ENCODE measurements around the gene ERF. TPM values are rescaled to one million over a fixed set of nuclear protein-coding genes. Genes with fewer than 3 reads are reported as not detected.

Gene ERF
- total RNA-seq, 1 donor from 2014 or later = 11.6 TPM

DNA sequence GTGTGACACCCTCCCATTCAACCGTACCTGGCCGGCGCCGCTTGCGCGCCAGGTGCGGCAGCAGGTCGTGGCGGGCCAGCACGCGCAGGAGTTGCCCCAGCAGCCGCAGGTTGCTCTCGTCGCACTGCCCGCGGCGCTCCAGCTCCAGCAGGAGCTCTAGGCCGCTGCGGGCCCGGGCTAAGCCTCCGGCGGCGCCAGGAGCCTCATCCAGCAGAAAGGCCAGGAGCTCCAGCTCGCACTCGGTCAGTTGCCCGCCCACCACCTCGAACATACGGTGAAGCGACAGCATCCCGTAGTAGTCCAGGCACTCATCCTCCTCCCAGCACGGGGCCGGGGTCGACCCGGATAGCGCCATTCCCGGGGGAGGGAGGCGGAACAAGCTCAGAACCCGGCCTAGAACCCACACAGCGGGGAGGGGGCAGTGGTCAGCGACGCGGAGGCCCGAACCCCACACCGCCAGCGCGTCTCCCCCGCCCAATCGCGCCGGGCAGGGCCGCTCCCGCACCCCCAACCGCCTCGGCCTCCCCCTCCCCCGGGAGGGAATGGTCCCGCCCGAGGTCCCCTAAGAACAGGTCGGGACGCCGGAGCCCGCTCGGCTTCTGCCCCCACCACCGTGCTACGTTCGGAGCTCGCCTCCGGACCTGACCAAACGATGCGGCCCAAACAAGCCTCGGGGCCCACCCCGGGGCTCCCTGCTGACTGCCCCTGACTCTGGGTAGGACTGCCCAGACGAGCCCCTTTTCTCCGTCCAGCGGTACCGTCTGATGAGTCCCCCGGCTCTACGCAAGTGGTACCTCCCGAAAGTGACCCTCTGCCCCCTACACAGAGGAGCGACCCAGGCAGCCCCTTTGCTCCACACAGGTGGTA is 38.0 kb downstream of the ERF start:
- DNase-seq (ENCODE audit: low read depth) (no peak), FAIRE-seq (no peak)
- H3K4me3 ChIP-seq (ENCODE audit: low read depth, low read length) = peak overlapping the region; percentile 86
- TF ChIP-seq, protein P1, sequence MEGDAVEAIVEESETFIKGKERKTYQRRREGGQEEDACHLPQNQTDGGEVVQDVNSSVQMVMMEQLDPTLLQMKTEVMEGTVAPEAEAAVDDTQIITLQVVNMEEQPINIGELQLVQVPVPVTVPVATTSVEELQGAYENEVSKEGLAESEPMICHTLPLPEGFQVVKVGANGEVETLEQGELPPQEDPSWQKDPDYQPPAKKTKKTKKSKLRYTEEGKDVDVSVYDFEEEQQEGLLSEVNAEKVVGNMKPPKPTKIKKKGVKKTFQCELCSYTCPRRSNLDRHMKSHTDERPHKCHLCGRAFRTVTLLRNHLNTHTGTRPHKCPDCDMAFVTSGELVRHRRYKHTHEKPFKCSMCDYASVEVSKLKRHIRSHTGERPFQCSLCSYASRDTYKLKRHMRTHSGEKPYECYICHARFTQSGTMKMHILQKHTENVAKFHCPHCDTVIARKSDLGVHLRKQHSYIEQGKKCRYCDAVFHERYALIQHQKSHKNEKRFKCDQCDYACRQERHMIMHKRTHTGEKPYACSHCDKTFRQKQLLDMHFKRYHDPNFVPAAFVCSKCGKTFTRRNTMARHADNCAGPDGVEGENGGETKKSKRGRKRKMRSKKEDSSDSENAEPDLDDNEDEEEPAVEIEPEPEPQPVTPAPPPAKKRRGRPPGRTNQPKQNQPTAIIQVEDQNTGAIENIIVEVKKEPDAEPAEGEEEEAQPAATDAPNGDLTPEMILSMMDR (IDR thresholded peaks at IDR 0.05; ENCODE audit: insufficient read depth, low read length, severe bottlenecking) = no peak
- H3K27me3 ChIP-seq (ENCODE audit: control insufficient read depth, insufficient read depth, low read length) = no peaks in the 10 kb centered on the region
- no peaks in the 10 kb centered on the region for H3K36me3 ChIP-seq (ENCODE audit: control insufficient read depth, insufficient read depth, low read length)

DNA sequence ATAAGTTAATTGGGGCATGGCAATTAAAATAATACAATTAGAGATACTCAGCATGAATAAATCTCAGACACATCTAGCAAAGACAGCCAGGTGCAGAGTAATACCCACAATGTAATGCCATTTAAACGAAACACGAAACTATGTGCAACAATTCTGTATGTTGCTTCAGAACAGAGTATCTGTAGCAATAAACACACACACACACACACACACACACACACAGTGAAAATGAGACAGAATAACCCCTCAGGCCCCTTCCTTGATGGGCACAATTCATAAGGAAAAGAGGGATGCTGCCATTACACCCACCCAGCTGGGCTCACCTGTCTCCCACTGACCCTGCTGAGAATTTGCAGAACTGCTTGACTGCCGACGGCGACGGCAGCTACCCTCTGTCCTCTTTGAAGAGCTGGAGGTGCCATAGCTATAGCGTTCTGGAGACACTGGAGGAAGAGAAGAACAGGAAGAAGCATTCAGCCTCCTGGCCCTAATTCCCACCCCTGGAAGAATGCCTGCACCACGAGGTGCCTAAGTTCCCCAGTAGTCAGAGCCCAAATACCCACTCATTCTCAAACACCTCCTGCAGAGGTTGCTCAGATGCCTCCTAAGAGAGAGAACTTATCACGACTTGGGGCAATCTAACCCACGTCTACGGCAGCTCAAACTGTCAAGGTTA is 40.0 kb downstream of the ERF start:
- DNase-seq (ENCODE audit: low read depth) (no peak), FAIRE-seq (no peak)
- no peaks in the 10 kb centered on the region for H3K27me3 ChIP-seq (ENCODE audit: control insufficient read depth, insufficient read depth, low read length)
- H3K4me3 ChIP-seq (ENCODE audit: low read depth, low read length) = no peak overlapping the region
- TF ChIP-seq, protein P1 (IDR thresholded peaks at IDR 0.05; ENCODE audit: insufficient read depth, low read length, severe bottlenecking) = no peak
- H3K36me3 ChIP-seq (ENCODE audit: control insufficient read depth, insufficient read depth, low read length) = peaks cover under 1% of the 10 kb centered on the region

GRCh38 chr19:42212886-42213285 is 42.0 kb downstream of the ERF start:
- DNase-seq (ENCODE audit: low read depth) (no peak), FAIRE-seq (no peak)
- no peaks in the 10 kb centered on the region for H3K27me3 ChIP-seq (ENCODE audit: control insufficient read depth, insufficient read depth, low read length)
- no peak overlapping the region for H3K4me3 ChIP-seq (ENCODE audit: low read depth, low read length)
- peaks cover 8% of the 10 kb centered on the region for H3K36me3 ChIP-seq (ENCODE audit: control insufficient read depth, insufficient read depth, low read length)
- TF ChIP-seq, protein P1 (IDR thresholded peaks at IDR 0.05; ENCODE audit: insufficient read depth, low read length, severe bottlenecking) = no peak

GRCh38 chr19:42208612-42209011 is 46.3 kb downstream of the ERF start:
- TF ChIP-seq, protein P1 (IDR thresholded peaks at IDR 0.05; ENCODE audit: insufficient read depth, low read length, severe bottlenecking) = no peak
- FAIRE-seq (no peak), DNase-seq (ENCODE audit: low read depth) (no peak)
- Histone ChIP-seq H3K36me3 (ENCODE audit: control insufficient read depth, insufficient read depth, low read length) (peaks cover 17% of the 10 kb centered on the region), H3K4me3 (ENCODE audit: low read depth, low read length) (no peak overlapping the region), H3K27me3 (ENCODE audit: control insufficient read depth, insufficient read depth, low read length) (no peaks in the 10 kb centered on the region)

GRCh38 chr19:42207767-42208271 is 47.1 kb downstream of the ERF start:
- Histone ChIP-seq H3K27me3 (ENCODE audit: control insufficient read depth, insufficient read depth, low read length) (no peaks in the 10 kb centered on the region), H3K4me3 (ENCODE audit: low read depth, low read length) (no peak overlapping the region), H3K36me3 (ENCODE audit: control insufficient read depth, insufficient read depth, low read length) (peaks cover 18% of the 10 kb centered on the region)
- no peak for FAIRE-seq
- TF ChIP-seq, protein P1 (IDR thresholded peaks at IDR 0.05; ENCODE audit: insufficient read depth, low read length, severe bottlenecking) = no peak
- DNase-seq (ENCODE audit: low read depth) = peak; percentile 83

Measured in bronchial epithelial cell (primary cell).